GM12878 (cell line): Measurements from ENCODE around the gene CSNK1G2. TPM values are rescaled to one million over a fixed set of nuclear protein-coding genes. Genes with fewer than 3 reads are reported as not detected.

Experiments
- ATAC-seq: fragments of 200-7000 bp; cut with Tn5 transposase; 3 replicates; pipeline ENCODE4 v1.9.1; 2020; ENCODE audit warnings: mild to moderate bottlenecking, moderate library complexity
- BruUV-seq: library from RNA; stranded (reverse); fragments of 400-500 nt; replicated peaks from 2 replicates; lab custom pipeline; 2021; lab: Mats Ljungman, UMichigan
- CTCF ChIA-PET: fragments of 300-600 bp; sonication (Branson Sonifier 250); formaldehyde crosslinking; extraction: SDS; loops from one replicate; lab custom pipeline; 2021; ENCODE audit warnings: inconsistent platforms; lab: Yijun Ruan, JAX
- POLR2A ChIA-PET: fragments of 350-600 bp; formaldehyde crosslinking; extraction: SDS; loops from one replicate; lab custom pipeline; 2021; ENCODE audit warnings: inconsistent platforms; lab: Charles Lee
- RAD21 ChIA-PET: fragments of 300-600 bp; sonication (Branson Sonifier 250); formaldehyde crosslinking; loops from one replicate; lab custom pipeline; 2023; ENCODE audit warnings: antibody characterized with exemption; ENCODE audit not compliant: unreplicated experiment; lab: Charles Lee
- SMC1A ChIA-PET: fragments of 300-600 bp; sonication (Branson Sonifier 250); formaldehyde crosslinking; loops from one replicate; lab custom pipeline; 2023; ENCODE audit not compliant: unreplicated experiment, uncharacterized antibody; lab: Charles Lee
- DNase-seq: peaks from one replicate; pipeline ENCODE4 v3.0.0-alpha.2; 2011; ENCODE audit warnings: low read depth, low spot score
- FAIRE-seq: peaks from 3 replicates; lab custom pipeline; 2011; peaks lifted over from hg19 to GRCh38; lab: Jason Lieb, UNC
- H2AFZ ChIP-seq: 2 replicates; pipeline ENCODE4 v1.6.0; 2011; ENCODE audit warnings: low read depth, low read length, control low read depth; ENCODE audit not compliant: control insufficient read depth
- H3K27ac ChIP-seq: 2 replicates; pipeline ENCODE4 v1.5.1; 2011; ENCODE audit warnings: control low read depth; ENCODE audit not compliant: control insufficient read depth, insufficient read depth
- H3K27me3 ChIP-seq, 2 experiments: replicated peaks in 1 of 2; 2 replicates each; pipeline versions ENCODE4 v1.6.0 to v1.6.1; 2011; ENCODE audit warnings: low read length in 1 of 2; ENCODE audit not compliant: control insufficient read depth in 2 of 2, insufficient read depth in 2 of 2
- H3K36me3 ChIP-seq, 2 experiments: 2 replicates each; pipeline ENCODE4 v1.5.1; 2011; ENCODE audit warnings: low read length in 1 of 2; ENCODE audit not compliant: control insufficient read depth in 2 of 2, insufficient read depth in 2 of 2
- H3K4me1 ChIP-seq: 2 replicates; pipeline ENCODE4 v1.6.1; 2011; ENCODE audit warnings: mild to moderate bottlenecking, low read length, moderate library complexity, mixed read lengths; ENCODE audit not compliant: control insufficient read depth, insufficient read depth
- H3K4me2 ChIP-seq: 2 replicates; pipeline ENCODE4 v1.6.0; 2011; ENCODE audit warnings: control low read depth; ENCODE audit not compliant: control insufficient read depth, insufficient read depth
- H3K4me3 ChIP-seq: fragments of 200-600 bp; sonication (generic); 2 replicates; pipeline ENCODE4 v1.5.1; 2016
- H3K79me2 ChIP-seq: 2 replicates; pipeline ENCODE4 v1.6.0; 2011; ENCODE audit warnings: low read length; ENCODE audit not compliant: control insufficient read depth, insufficient read depth
- H3K9ac ChIP-seq: 2 replicates; pipeline ENCODE4 v1.8.0; 2011; ENCODE audit warnings: low read length, control low read depth, mixed read lengths; ENCODE audit not compliant: control insufficient read depth, insufficient read depth
- H3K9me3 ChIP-seq: replicated peaks from 3 replicates; pipeline ENCODE4 v1.5.1; 2011; ENCODE audit warnings: mild to moderate bottlenecking, low read length; ENCODE audit not compliant: control insufficient read depth, insufficient read depth
- H4K20me1 ChIP-seq: 2 replicates; pipeline ENCODE4 v1.6.0; 2011; ENCODE audit not compliant: control insufficient read depth, insufficient read depth
- CREM ChIP-seq: IDR thresholded peaks from 2 replicates; pipeline ENCODE4 v1.6.1; 2014; ENCODE audit warnings: antibody characterized with exemption, low read depth
- MXI1 ChIP-seq: fragments of 150-350 bp; IDR thresholded peaks from 2 replicates; pipeline ENCODE4 v1.6.1; 2011; ENCODE audit warnings: low read depth, mild to moderate bottlenecking, inconsistent platforms, low read length, improper control_type of control experiment
- YY1 ChIP-seq: IDR thresholded peaks from 2 replicates; pipeline ENCODE4 v1.6.1; 2011; ENCODE audit warnings: low read depth, mild to moderate bottlenecking, low read length
- WGBS: methylation state at CpG from one replicate; pipeline ENCODE4 v1.1.6; 2016; ENCODE audit warnings: low lambda C conversion rate; ENCODE audit not compliant: insufficient replicate concordance, insufficient coverage; ENCODE audit errors: missing lambda C conversion rate; 5-methylcytosine and 5-hydroxymethylcytosine counted together
- in situ Hi-C: fragments of 300-500 bp; cut with MboI; formaldehyde crosslinking; loops from 9 replicates; pipeline ENCODE4 v1.14.3; 2018; ENCODE audit warnings: mixed read lengths
- intact Hi-C: fragments of 100-400 bp; cut with micrococcal nuclease; formaldehyde crosslinking; loops from one replicate; pipeline ENCODE4 v1.14.2; 2022; ENCODE audit not compliant: unreplicated experiment
- polyA plus RNA-seq, 11 experiments: library from polyadenylated mRNA; depleted of rRNA in 4 of 11; unstranded in 6 of 11; stranded (reverse) in 5 of 11; fragments of >200 nt; fragmentation: Nextera tagmentation in 4 of 11; fragmentation: Illumina TruSeq in 1 of 11; extraction: Ambion mirVana in 4 of 11; extraction: Trizol in 1 of 11; gene quantifications; 1 replicate in 1 of 11; 2 replicates in 10 of 11; pipeline versions ENCODE4 v1.2.1 to v1.2.3, GENCODE V29; 2011 to 2016; ENCODE audit warnings: inconsistent platforms in 2 of 11, missing spikeins in 2 of 11, low read depth in 1 of 11
- total RNA-seq, 4 experiments: library from RNA; depleted of rRNA in 3 of 4; stranded (reverse); fragments of >200 nt in 3 of 4; fragmentation: Illumina TruSeq in 1 of 4; extraction: Trizol in 1 of 4; gene quantifications; 2 replicates each; pipeline versions ENCODE4 v1.2.1 to v1.2.3, GENCODE V29; 2013 to 2021
- TF ChIP-seq, protein P1 (sequence below): IDR thresholded peaks from 2 replicates; pipeline ENCODE4 v1.6.1; 2012; ENCODE audit warnings: low read depth, low read length, improper control_type of control experiment

CSNK1G2 gene
- total and polyA plus RNA-seq, 10 of the 15 experiments (the other 5 are each of a cell fraction or from before 2014, with no cell fraction given), result 0.64 to 109 (median 25.0) TPM

DNA sequence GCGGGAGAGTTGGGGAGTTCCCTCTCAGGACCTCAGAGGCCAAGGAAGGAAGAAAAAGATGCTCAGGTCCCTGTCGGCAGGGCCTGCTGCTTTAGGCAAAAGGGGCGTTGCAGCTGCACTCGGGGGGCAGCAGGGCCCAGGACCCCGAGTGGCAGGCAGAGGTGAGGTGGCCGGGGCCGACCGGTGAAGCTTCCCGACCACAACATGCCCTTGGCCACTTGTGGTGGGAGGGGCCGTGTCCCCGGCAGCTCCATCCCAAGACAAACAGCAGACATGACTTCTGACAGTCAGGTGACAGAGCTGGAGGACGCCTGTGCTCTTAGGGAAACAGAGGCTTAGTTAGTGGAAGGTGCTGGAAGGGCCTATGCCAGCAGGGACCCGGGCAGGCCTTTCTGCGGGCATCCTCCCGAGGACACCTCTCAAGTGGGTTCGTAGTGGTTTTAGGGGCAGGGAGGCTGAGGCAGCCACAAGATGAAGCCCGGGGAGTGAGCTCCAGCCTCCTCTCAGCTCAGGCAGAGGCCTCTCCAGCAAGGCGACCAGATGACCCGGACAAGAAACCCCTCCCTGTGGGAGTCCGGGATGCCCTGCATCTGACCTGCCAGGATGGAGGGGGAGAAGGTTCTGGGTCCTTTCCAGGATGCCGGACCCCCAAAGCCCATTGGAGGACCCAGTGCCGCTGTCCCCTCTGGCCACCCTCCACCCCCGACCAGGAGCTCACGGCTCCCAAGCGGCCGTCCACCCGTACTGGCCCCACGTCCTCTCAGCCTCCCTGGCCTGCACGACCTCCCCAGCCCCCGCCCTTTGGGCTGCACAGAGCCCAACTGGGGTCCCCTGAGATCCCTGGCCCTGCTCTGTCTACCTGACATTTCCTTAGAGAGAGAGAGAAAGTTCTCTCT, 50.3 kb downstream of the CSNK1G2 start:
- ChIA-PET CTCF (no interaction called here), RAD21 (no interaction called here), POLR2A (no interaction called here), SMC1A (no interaction called here)
- Histone ChIP-seq H2AFZ (no peak overlapping the region), H4K20me1 (no peaks in the 10 kb centered on the region), H3K9ac (no peak overlapping the region), H3K79me2 (no peaks in the 10 kb centered on the region), H3K9me3 (no peaks in the 10 kb centered on the region), H3K36me3 (no peaks in the 10 kb centered on the region; a peak in 3 of 4 replicates), H3K4me1 (no peaks in the 10 kb centered on the region), H3K27ac (no peak overlapping the region), H3K27me3 (no peaks in the 10 kb centered on the region), H3K4me2 (no peak overlapping the region), H3K4me3 (no peak overlapping the region)
- ATAC-seq (no peak), DNase-seq (no peak), FAIRE-seq (no peak)
- no TSS peak for BruUV-seq
- in situ Hi-C loops (no loop called here), intact Hi-C loops (no loop called here)
- 86% methylated on average over 30 of the region's 30 CpGs for WGBS
- no peak for TF ChIP-seq YY1

GRCh38 chr19:1992759-1993260, 51.8 kb downstream of the CSNK1G2 start:
- no peaks in the 10 kb centered on the region for H3K79me2 ChIP-seq
- in situ Hi-C loops (no loop called here), intact Hi-C loops (no loop called here)
- WGBS, result 95% methylated on average over 43 of the region's 44 CpGs
- no peaks in the 10 kb centered on the region for H3K27me3 ChIP-seq
- H3K36me3 ChIP-seq, result no peaks in the 10 kb centered on the region; a peak in 1 of 4 replicates
- no peak overlapping the region for H3K27ac ChIP-seq
- H3K4me1 ChIP-seq, result no peaks in the 10 kb centered on the region
- ChIA-PET RAD21 (no interaction called here), CTCF (no interaction called here), SMC1A (no interaction called here), POLR2A (no interaction called here)
- H3K9me3 ChIP-seq, result no peaks in the 10 kb centered on the region
- no peaks in the 10 kb centered on the region for H4K20me1 ChIP-seq
- no peak overlapping the region for H3K4me3 ChIP-seq
- H3K4me2 ChIP-seq, result no peak overlapping the region
- TF ChIP-seq CREM (no peak), MXI1 (no peak)
- TF ChIP-seq, protein P1, sequence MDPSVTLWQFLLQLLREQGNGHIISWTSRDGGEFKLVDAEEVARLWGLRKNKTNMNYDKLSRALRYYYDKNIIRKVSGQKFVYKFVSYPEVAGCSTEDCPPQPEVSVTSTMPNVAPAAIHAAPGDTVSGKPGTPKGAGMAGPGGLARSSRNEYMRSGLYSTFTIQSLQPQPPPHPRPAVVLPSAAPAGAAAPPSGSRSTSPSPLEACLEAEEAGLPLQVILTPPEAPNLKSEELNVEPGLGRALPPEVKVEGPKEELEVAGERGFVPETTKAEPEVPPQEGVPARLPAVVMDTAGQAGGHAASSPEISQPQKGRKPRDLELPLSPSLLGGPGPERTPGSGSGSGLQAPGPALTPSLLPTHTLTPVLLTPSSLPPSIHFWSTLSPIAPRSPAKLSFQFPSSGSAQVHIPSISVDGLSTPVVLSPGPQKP, result no peak
- no peak overlapping the region for H2AFZ ChIP-seq
- ATAC-seq, result no peak
- BruUV-seq, result no TSS peak
- no peak overlapping the region for H3K9ac ChIP-seq
- DNase-seq, result no peak
- no peak for FAIRE-seq
